GM20000 (cell line): ENCODE results near the gene VILL.

Experiments
- DNase-seq: peaks from one replicate; pipeline ENCODE4 v3.0.0; 2012; ENCODE audit warnings: low spot score
- TF ChIP-seq, protein P1 (sequence below): IDR thresholded peaks from 2 replicates; pipeline ENCODE4 v1.5.1; 2012; ENCODE audit warnings: mild to moderate bottlenecking, control low read depth; ENCODE audit errors: extremely low read depth, missing control alignments

Gene VILL

DNA sequence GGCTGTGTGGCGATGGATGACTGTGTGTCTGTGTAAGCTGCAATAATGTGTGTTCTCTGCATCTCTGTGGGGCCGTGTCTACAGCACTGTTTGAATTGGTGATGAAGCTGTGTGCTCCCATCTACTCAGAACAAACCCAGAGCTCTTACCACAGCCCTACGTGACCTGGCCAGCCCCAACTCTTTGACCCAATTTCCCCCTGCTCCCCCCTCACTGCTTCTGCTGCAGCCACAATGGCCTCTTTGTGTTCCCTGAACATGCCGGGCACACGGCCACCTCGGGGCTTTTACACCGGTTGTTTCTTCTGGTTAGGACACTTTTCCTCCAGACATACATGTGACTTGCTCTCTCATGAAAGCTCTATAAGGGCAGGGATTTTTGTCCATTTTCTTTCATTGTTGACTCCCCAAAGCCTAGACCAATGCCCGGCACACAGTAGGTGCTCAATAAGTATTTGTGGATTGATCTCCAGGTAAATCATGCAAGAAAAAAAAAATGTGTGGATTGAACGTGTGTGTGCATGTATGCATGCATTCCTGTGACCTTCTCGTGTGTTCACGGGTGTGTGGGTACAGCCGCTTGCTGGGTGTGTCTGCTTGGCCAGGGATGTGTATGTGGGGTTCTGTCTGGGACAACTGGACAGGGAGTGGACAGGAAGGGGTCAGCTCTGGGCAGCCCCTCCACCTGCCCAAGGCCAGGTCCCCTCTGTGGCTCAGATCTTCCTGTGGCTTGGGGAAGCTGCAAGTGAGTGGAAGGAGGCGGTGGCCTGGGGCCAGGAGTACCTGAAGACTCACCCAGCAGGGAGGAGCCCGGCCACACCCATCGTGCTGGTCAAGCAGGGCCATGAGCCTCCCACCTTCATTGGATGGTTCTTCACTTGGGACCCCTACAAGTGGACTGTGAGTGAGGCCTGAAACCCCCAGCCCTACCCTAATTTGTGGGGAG, 14.8 kb downstream of the VILL start:
- TF ChIP-seq, protein P1, sequence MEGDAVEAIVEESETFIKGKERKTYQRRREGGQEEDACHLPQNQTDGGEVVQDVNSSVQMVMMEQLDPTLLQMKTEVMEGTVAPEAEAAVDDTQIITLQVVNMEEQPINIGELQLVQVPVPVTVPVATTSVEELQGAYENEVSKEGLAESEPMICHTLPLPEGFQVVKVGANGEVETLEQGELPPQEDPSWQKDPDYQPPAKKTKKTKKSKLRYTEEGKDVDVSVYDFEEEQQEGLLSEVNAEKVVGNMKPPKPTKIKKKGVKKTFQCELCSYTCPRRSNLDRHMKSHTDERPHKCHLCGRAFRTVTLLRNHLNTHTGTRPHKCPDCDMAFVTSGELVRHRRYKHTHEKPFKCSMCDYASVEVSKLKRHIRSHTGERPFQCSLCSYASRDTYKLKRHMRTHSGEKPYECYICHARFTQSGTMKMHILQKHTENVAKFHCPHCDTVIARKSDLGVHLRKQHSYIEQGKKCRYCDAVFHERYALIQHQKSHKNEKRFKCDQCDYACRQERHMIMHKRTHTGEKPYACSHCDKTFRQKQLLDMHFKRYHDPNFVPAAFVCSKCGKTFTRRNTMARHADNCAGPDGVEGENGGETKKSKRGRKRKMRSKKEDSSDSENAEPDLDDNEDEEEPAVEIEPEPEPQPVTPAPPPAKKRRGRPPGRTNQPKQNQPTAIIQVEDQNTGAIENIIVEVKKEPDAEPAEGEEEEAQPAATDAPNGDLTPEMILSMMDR: no peak
- no peak for DNase-seq

DNA sequence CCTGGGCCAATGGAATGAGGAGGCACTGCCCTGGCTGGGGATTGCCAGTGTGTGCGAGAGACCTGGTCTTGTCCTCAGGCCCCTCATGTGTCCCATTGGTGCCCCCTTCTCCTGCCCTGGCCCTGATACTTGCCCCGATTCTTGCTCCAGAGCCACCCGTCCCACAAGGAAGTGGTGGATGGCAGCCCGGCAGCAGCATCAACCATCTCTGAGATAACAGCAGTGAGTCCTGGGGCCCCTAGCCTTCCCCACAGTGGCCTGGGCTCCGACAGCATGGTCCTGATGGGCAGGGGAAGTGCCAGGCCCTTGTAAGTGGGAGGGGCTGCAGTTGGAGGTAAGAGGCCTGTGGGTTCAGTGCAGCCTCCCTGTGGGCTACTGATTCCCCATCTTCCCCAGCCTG, 15.4 kb downstream of the VILL start:
- TF ChIP-seq, protein P1: no peak
- no peak for DNase-seq

DNA sequence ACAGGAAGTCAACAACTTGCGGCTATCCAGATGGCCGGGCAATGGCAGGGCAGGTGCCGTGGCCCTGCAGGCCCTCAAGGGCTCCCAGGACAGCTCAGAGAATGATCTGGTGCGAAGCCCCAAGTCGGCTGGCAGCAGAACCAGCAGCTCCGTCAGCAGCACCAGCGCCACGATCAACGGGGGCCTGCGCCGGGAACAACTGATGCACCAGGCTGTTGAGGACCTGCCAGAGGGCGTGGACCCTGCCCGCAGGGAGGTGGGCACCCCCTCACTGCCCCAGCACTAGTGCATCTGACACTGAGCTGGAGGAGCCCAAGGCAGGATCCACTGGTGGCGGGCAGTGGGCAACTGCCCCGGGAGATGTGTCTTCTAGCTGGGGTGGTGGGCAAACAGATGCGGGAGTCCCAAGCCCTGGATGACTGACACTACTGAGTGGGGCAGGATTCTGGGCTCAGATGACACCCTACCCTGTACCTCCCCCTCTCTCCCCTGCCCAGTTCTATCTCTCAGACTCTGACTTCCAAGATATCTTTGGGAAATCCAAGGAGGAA, 15.9 kb downstream of the VILL start:
- TF ChIP-seq, protein P1: no peak
- DNase-seq: no peak

DNA sequence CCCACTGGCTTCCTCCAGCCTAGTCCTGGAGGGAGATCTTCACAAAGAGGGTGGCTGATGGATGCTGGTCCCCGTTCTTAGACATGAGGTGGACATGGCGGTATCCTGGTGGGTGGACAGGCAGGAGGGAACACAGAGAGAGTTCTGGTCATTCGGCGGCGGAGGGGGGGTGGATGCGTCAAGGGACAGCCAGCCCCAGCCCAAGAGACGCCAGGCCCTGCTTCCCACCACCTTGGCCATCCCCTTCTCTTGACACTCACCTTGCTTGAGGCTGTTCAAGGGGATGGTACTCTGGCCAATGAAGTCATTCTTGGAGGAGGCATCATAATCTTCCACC, 17.1 kb downstream of the VILL start:
- TF ChIP-seq, protein P1: no peak
- DNase-seq: no peak

DNA sequence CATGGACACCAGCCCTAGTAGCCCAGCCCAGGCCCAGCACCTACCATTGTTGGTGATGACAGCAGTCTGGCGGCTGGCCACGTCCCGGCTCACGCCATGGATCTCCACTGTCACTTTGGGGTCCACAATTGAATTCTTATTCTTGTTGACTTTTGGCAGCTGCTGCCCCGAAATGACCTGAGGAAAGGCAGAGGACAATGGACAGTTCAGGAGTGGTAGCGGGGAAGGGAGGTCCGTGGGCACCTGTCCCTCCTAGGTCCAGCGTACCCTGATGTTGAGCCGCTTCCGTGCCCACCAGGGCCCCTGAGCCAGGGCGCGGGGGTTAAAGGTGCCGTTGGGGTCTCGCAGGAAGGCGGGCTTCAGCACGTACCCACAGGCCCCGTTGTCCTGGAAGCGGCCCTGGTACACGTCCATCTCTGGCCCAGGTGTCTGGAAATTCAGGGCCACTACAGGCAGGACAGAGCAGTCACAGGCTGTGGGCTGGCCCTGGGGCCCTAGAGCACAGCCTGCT, 17.7 kb downstream of the VILL start:
- TF ChIP-seq, protein P1: no peak
- DNase-seq: no peak

DNA sequence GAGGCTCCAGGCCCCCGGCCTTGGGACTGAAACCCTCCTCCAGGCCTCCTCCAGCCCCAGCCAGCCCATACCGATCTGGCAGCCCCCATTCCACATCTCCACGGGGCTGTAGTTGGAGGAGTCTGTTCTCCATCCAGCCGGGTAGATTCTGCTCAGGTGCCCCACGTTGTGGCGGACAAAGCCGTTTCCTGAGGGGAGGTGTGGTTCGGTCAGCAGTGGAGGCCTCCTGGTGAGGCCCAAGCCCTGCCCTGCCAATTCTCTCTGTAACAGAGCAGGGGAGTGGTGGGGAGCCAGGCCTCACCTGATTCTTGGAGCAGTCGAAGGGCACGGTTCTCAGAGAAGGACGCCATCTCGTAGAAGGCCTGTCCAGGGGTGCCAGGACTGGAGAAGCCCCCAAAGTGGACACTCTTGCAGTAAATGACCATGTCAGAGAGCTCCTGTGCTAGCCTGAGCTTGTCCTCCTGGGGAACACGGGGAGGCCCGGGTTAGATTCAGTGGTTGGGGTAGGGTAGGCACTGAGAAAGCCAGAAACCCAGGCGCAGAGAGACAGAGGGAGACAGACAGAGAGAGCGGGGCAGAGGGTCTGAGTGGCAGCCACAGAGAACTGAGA, 18.5 kb downstream of the VILL start:
- DNase-seq: no peak
- TF ChIP-seq, protein P1: no peak
